Lung (tissue), 12 donors: Measurements from ENCODE around the gene DCLK1. TPM values are rescaled to one million over a fixed set of nuclear protein-coding genes. Genes with fewer than 3 reads are reported as not detected.

Source experiments
- ATAC-seq: fragments of 200-7000 bp; cut with Tn5 transposase; one replicate; pipeline ENCODE4 v1.9.1; 2020; ENCODE audit warnings: moderate number of reproducible peaks; ENCODE audit not compliant: insufficient read depth, low FRiP score
- DNase-seq, 3 donors: peaks; one replicate each; pipeline ENCODE4 v3.0.0-alpha.2; 2013 to 2017
- H3K27ac ChIP-seq, 2 donors: one replicate each; pipeline ENCODE4 v1.5.1; 2013; ENCODE audit warnings: mild to moderate bottlenecking in 2 of 2, moderate library complexity in 2 of 2, control low read depth in 1 of 2, inconsistent platforms in 1 of 2, low read depth in 1 of 2, low read length in 1 of 2
- H3K27me3 ChIP-seq, 3 donors: one replicate each; pipeline ENCODE4 v1.5.1; 2013; ENCODE audit warnings: low read length in 2 of 3; ENCODE audit not compliant: control insufficient read depth in 3 of 3, insufficient read depth in 3 of 3
- H3K36me3 ChIP-seq, 4 donors: one replicate each; pipeline ENCODE4 v1.5.1; 2013; ENCODE audit warnings: low read length in 4 of 4, mild to moderate bottlenecking in 1 of 4, moderate library complexity in 1 of 4; ENCODE audit not compliant: control insufficient read depth in 4 of 4, insufficient read depth in 4 of 4
- H3K4me1 ChIP-seq, 5 donors: one replicate each; pipeline ENCODE4 v1.5.1; 2013; ENCODE audit warnings: low read length in 5 of 5, mild to moderate bottlenecking in 2 of 5, moderate library complexity in 1 of 5; ENCODE audit not compliant: control insufficient read depth in 5 of 5, insufficient read depth in 5 of 5
- H3K4me3 ChIP-seq: one replicate; pipeline ENCODE4 v1.5.1; 2013; ENCODE audit warnings: mild to moderate bottlenecking, control low read depth, moderate library complexity
- H3K9ac ChIP-seq, 2 donors: one replicate each; pipeline ENCODE4 v1.5.1; 2013; ENCODE audit warnings: low read length in 2 of 2, control low read depth in 1 of 2; ENCODE audit not compliant: insufficient read depth in 1 of 2
- H3K9me3 ChIP-seq, 4 donors: one replicate each; pipeline ENCODE4 v1.5.1; 2013; ENCODE audit warnings: low read length in 3 of 4, mild to moderate bottlenecking in 1 of 4, moderate library complexity in 1 of 4; ENCODE audit not compliant: control insufficient read depth in 4 of 4, insufficient read depth in 3 of 4
- WGBS, 2 donors: extraction: QIAGEN DNeasy Blood & Tissue Kit; methylation state at CpG; one replicate each; pipeline ENCODE4 v1.1.7; 2013; 5-methylcytosine and 5-hydroxymethylcytosine counted together
- polyA plus RNA-seq, 2 donors: library from polyadenylated mRNA; stranded (reverse); fragments of 200-250 nt; gene quantifications; one replicate each; pipeline ENCODE4 v1.2.1, GENCODE V29; 2013
- total RNA-seq, 2 donors: library from RNA; depleted of rRNA in 1 of 2; stranded (reverse); fragments of >200 nt in 1 of 2; gene quantifications; one replicate each; pipeline ENCODE4 v1.2.1, GENCODE V29; 2014 to 2021
- TF ChIP-seq, protein P1 (sequence below): IDR thresholded peaks from 2 replicates; pipeline ENCODE4 v1.5.1; 2012; ENCODE audit warnings: mild to moderate bottlenecking; ENCODE audit errors: control extremely low read depth, extremely low read depth
- donor health status: control.
- donor health status: control.
- donor health status: Bipolar disorder and iron deficiency.
- donor health status: healthy.
- donor health status: DM: yes; HTN: yes; CAD: no.

The DCLK1 gene
- total and polyA plus RNA-seq, 4 donors, result 1.2 to 23.5 (median 7.0) TPM

DNA sequence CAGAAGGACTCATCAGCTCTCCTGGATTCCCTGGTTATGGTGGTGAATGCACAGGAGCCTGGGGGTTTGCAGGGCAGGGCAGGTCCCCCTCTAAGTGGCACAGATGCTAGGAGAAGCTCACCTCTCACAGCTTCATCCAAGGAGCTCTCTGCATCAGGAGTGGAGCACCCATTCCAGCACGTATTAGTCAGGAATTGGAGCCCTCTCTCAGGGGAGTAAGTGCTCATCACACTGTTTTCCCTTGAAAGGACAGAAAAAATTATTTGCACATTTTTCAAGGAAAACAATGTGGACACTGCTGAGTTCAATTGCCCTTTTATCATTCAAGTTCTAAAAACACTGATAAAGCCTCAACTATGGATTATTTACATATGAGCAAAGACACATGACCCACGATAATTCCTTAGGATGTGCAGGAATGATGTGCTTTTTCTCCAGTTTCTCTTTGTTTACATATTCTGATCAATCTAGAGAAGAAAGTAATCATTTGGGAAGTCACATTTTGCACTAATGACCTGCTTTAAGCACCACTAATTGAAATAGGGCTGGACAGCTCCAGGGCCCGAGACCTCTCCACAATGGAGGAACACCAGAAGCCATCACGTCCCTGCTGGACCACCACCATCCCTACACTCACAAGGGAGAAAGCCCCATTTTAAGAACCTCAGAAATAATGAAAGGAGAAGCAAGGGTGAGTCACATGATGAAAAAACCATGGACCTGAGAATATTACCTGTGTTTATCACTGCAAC is 42.6 kb upstream of the DCLK1 start:
- no peaks in the 10 kb centered on the region for H3K9me3 ChIP-seq
- no peaks in the 10 kb centered on the region for H3K4me1 ChIP-seq
- TF ChIP-seq, protein P1, sequence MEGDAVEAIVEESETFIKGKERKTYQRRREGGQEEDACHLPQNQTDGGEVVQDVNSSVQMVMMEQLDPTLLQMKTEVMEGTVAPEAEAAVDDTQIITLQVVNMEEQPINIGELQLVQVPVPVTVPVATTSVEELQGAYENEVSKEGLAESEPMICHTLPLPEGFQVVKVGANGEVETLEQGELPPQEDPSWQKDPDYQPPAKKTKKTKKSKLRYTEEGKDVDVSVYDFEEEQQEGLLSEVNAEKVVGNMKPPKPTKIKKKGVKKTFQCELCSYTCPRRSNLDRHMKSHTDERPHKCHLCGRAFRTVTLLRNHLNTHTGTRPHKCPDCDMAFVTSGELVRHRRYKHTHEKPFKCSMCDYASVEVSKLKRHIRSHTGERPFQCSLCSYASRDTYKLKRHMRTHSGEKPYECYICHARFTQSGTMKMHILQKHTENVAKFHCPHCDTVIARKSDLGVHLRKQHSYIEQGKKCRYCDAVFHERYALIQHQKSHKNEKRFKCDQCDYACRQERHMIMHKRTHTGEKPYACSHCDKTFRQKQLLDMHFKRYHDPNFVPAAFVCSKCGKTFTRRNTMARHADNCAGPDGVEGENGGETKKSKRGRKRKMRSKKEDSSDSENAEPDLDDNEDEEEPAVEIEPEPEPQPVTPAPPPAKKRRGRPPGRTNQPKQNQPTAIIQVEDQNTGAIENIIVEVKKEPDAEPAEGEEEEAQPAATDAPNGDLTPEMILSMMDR, result no peak
- DNase-seq (no peak), ATAC-seq (no peak)
- no peaks in the 10 kb centered on the region for H3K27me3 ChIP-seq
- WGBS, 2 donors, result 83 to 86% methylated on average over 4 of the region's 4 CpGs
- H3K27ac ChIP-seq, result no peak overlapping the region
- H3K4me3 ChIP-seq, result no peak overlapping the region
- no peak overlapping the region for H3K9ac ChIP-seq
- no peaks in the 10 kb centered on the region for H3K36me3 ChIP-seq

DNA sequence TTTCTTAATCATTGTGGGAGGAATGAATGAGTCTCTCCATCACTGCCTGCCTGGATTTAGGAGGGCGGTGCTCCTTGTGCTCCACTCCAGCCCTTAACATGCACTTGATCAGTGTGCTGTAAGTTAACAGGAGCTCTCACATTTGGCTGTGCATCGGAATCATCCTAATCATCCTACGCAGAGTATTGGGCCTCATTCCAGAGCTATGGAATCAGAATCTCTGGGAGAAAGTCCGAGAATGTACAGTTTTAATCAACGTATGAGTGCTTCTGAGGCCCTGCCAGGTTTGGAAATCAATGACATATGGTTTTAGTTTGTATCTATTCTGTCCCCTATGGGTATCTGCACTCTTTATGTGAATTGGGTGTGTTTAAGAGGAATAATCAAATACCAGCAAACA is 34.9 kb upstream of the DCLK1 start:
- H3K36me3 ChIP-seq, result no peaks in the 10 kb centered on the region
- no peak overlapping the region for H3K9ac ChIP-seq
- DNase-seq, result no peak
- peaks cover 0 to 8% (median 3%) of the 10 kb centered on the region in 5 donors for H3K4me1 ChIP-seq
- H3K4me3 ChIP-seq, result no peak overlapping the region
- no peak overlapping the region for H3K27ac ChIP-seq
- WGBS, 2 donors, result 86 to 87% methylated on average over 5 of the region's 5 CpGs
- TF ChIP-seq, protein P1, result no peak
- no peaks in the 10 kb centered on the region for H3K27me3 ChIP-seq
- ATAC-seq, result no peak
- H3K9me3 ChIP-seq, result no peaks in the 10 kb centered on the region

DNA sequence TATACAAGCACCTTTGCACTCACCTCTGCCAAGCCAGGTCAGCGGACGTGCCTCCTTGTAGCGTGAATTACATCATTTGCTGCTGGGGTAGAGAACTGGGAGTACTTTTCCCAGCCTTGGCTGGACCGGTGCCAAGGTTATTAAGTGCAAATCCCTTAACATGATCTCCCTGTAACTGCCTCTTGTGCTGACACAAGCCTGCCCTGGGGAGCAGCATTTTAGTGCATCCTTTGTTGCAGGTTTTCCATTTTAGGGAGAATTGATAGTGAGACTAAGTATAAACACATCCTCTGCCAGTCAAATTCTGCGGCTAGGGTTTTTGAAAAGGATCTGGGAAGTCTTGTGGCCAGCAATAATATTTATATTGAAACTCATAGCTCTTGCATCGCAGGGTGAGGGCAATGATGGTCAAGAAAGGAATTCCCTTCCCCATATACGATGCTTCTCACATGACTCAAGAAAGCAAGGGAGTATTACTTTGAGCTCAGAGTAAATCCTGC is 32.7 kb upstream of the DCLK1 start:
- ATAC-seq, result peak; percentile 71
- H3K4me3 ChIP-seq, result no peak overlapping the region
- TF ChIP-seq, protein P1, result no peak
- H3K36me3 ChIP-seq, result no peaks in the 10 kb centered on the region
- H3K9me3 ChIP-seq, result no peaks in the 10 kb centered on the region
- 42 to 66% methylated on average over 7 of the region's 7 CpGs for WGBS, 2 donors
- no peak overlapping the region for H3K27ac ChIP-seq
- H3K27me3 ChIP-seq, result no peaks in the 10 kb centered on the region
- H3K4me1 ChIP-seq, result peaks cover 0 to 8% (median 3%) of the 10 kb centered on the region in 5 donors
- no peak overlapping the region for H3K9ac ChIP-seq
- DNase-seq, result peak; percentile 44 to 57 (median 46)
